LHCN-M2 (cell line): ENCODE measurements around the gene GALNT5. TPM values are rescaled to one million over a fixed set of nuclear protein-coding genes. Genes with fewer than 3 reads are reported as not detected.
"Not testable (repeated sequence)": the region's sequence is repeated elsewhere in the genome, so short reads cannot be mapped to it uniquely, and the experiment has no call there.

ENCODE experiments used
- DNase-seq: peaks from one replicate; pipeline ENCODE4 v3.0.0-alpha.2; 2012; ENCODE audit warnings: low read depth
- total RNA-seq: library from RNA; depleted of rRNA; stranded (reverse); fragments of >200 nt; gene quantifications from 2 replicates; pipeline ENCODE4 v1.2.3, GENCODE V29; 2014

GALNT5 gene
- total RNA-seq, 1 experiment from 2014 or later = 71.7 TPM

DNA sequence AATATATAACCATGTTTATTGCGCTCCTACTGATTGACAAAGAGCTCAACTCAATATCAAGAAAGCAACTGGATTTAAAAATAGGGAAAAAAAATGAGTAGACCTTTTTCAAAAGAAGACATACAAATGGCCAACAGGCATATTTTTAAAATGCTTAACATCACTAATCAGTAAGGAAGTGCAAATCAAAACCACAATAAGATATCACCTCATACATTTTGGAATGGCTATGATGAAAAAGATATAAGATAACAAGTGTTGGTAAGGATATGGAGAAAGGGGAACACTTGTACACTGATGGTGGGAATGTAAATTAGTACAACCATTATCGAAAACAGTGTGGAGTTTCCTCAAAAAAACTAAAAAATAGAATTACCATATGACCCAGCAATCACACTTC lies 5.6 kb upstream of the GALNT5 start:
- DNase-seq = no peak

DNA sequence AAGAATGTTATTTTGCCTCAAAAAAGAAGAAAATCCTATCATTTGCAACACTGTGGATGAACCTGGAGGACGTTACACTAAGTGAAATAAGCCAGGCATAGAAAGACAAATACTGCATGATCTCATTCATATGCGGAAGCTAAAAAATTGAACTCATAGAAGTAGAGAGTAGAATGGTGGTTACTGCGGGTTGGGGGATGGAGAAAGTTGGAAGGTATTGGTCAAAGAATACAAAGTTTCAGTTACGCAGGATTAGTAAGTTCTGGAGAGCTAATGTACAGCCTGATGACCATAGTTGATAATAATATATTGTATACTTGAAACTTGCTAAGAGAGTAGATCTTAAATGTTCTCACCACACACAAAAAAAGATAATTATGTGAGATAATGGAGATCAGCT lies 5.0 kb upstream of the GALNT5 start:
- DNase-seq = no peak

GRCh38 chr2:157254041-157254440 lies 3.5 kb upstream of the GALNT5 start:
- DNase-seq = peak; percentile 49

DNA sequence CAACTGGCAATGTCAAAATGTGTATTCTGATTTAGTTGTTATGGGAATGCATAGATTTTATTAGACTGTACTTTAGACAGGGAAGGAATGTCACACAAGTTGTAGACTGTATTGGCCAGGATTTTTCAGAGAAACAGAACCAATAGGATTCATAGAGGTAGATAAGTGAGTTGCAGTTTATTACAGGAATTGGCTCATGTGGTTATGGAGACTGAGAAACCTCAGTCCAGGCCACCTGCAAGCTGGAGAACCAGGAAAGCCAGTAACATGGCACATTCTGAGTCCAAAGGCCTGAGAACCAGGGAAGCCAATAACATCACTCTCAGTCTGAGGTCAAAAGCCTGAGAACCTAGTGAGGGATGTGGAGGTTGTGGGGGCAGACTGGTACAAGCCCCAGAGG lies 1.8 kb upstream of the GALNT5 start:
- DNase-seq = no peak

DNA sequence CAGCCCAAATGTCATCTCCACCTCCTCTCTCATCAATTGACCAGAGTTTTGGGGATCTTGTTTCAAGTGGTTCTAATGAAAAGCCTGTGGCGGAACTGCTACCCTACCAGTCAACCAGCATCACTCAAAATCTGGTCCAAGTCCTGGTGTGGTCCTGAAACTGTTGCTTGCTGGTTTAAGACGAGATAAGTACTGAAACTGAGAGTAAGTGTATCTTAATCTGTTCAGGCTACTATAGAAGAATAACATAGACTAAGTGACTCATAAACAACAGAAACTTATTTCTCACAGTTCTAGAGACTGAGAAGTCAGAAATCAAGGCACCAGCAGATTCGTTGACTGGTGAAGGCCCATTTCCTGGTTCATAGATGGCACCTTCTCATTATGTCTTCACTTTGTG lies 879 bp upstream of the GALNT5 start:
- DNase-seq = no peak

DNA sequence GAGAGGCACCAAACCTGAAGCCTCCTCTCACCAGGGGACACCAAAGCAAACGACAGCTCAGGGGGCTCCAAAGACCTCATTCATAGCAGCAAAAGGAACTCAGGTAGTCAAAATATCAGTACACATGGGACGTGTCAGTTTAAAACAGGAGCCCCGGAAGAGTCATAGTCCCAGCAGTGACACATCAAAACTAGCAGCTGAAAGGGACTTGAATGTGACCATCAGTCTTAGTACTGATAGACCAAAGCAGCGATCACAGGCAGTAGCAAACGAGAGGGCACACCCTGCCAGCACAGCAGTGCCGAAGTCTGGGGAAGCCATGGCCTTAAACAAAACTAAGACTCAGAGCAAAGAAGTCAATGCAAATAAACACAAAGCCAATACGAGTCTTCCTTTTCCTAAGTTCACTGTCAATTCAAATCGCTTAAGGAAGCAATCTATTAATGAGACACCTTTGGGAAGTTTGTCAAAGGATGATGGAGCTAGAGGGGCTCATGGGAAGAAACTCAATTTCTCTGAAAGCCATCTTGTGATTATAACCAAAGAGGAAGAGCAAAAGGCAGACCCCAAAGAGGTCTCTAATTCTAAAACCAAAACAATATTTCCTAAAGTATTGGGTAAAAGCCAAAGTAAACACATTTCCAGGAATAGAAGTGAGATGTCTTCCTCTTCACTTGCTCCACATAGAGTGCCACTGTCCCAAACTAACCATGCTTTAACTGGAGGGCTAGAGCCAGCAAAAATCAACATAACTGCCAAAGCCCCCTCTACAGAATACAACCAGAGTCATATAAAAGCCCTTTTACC lies 1.2 kb downstream of the GALNT5 start:
- DNase-seq = peak; percentile 35

- DNase-seq = no peak
These were observed 1.9 kb downstream of the GALNT5 start for GRCh38 chr2:157259386-157259785.

DNA sequence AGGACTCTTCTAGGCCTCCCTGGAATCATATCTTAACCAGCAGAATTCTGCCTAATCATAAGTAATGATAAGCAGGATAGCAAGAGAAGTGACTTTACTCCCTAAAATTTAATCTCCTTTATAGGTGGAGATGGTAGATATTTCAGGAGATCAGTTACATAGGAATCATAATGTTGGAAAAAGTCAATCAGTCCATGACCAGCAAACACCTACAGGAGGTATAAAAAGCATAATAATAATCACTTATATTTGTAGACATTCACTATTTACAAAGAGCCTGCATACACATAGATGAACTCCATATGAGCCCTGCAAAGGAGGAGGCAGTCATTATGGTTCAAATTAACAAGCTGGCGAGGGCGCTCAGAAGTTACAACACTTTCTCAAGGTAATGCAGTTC lies 2.5 kb downstream of the GALNT5 start:
- no peak for DNase-seq

GRCh38 chr2:157260533-157261198 lies 3.2 kb downstream of the GALNT5 start:
- no peak for DNase-seq

- DNase-seq = peak; percentile 80
These were observed 3.8 kb downstream of the GALNT5 start for GRCh38 chr2:157261199-157261782.

DNA sequence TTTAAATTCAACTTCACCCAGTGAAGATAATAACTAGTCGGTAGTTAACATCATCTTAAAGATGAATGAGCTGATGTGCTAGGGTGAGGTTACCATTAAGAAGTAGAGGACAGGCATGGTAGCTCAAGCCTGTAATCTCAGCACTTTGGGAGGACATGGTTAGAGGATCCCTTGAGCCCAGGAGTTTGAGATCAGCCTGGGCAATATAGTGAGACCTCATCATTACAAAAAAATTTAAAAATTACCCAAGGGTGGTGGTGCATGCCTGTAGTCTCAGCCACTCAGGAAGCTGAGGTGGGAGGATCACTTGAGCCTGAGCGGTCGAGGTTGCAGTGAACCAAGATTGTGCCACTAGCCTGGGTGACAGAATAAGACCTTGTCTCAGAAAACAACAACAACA lies 4.7 kb downstream of the GALNT5 start:
- no peak for DNase-seq

DNA sequence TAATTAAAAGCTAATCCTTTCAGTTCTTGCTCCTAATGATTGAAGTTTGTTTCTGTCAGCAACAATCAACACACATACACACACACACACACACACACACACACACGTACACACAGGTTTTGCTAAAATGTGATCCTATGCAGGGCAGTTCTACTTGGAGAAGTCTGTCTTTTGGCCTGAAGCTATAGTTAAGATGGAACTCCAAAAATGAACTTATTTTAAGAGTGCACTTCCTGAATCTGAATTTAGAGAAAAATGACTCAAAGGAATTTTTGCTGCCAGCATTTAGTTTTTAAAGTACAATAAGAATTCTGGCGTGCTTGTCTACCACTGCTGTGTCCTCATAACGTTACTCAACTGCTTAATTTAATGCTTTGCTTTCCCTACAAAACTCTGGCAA lies 6.6 kb downstream of the GALNT5 start:
- DNase-seq = peak; percentile 30

DNA sequence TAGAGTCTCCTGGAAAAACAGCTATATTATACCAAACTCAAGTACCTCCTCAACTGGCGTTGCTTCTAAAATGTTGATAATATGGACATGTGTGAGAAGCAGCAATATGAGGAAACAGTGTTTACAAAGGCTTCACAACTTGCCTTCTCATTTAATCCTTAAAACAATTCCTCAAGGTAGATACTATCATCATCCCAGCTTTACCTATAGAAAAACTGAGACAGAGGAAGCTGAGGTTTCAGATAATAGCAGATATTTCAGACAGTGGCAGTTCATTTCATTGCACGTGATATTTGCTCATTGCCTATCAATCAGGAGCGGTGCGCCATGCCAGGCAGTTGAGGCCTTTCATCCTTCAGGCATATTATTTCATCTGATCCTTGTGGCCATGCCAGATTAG lies 8.3 kb downstream of the GALNT5 start:
- no peak for DNase-seq

DNA sequence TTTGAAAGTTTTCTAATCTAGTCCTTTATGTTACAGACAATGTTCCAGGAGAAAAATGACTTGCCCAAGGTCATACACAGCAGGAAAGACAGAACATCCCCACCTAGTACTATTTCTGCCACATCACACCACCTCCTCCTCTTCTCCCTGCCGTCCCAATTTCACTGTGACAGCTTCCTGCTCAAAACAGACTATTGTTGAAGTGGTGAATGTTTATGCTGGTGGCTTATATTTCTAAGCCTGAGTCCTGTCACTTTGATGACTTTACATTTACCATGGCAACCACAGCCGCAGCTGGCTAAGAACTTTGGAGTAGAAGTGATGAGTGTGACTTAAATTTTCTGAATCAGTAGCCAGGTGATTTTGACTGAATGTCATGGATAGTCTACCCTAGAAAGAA lies 10.0 kb downstream of the GALNT5 start:
- no peak for DNase-seq

- DNase-seq = no peak
These were observed 11.6 kb downstream of the GALNT5 start for GRCh38 chr2:157269060-157269459.

DNA sequence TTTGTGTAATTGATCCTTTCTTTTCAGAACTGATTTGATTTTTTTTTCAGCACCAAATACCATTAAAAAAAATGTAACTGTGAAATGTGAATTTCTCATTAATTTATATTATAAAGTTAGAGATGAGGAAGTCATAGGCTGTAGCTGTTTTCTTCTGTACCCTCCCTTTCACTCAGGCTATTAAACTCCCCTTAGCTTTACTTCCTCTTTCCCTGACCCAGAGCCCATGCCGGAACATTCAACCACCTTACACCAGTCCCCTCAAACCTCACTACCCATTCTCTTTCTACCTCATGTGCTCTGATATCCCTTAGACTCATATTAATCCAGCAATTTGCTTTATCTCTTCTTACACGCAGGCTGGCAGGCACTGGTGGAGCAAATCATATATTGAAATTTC lies 12.4 kb downstream of the GALNT5 start:
- no peak for DNase-seq

GRCh38 chr2:157271590-157272203 lies 14.2 kb downstream of the GALNT5 start:
- no peak for DNase-seq

- not testable (repeated sequence) for DNase-seq
These were observed 21.8 kb downstream of the GALNT5 start for GRCh38 chr2:157279311-157279710.

DNA sequence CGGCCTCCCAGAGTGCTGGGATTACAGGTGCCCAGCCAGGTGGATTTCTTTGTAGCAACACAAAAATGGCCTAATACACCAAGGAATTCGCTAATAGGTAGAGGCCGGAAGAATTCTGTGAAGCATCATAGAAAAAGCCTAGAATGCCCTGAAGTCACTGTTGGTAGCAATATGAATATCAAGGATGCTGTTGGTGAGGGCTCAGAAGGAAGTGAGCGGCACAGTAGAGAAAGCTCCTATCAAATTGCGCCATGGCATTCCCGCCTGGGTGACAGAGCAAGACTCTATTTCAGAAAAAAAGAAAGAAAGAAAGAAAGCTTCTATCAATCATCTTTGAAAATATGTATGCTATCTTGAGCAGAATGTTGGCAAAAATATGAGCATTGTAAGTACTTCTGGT lies 23.8 kb downstream of the GALNT5 start:
- no peak for DNase-seq

DNA sequence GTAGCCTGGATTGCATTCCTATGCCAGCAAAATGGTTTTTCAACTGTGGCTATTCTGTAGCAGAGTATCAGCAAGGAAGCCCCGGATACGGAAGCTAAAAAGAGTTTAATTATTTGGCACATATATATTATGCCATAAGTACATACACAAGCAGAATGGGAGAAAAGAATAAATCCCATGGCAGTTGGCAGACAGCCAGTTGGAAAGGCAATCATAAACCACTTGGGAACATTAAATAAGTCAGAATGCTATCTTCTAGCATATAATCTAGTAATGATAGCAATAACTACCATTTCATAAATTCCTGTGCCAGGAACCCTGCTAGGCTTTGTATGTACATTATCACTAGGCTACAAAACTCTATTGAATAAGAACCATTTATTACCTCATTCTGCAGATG lies 26.0 kb downstream of the GALNT5 start:
- no peak for DNase-seq

GRCh38 chr2:157287160-157287559 lies 29.7 kb downstream of the GALNT5 start:
- no peak for DNase-seq

- no peak for DNase-seq
These were observed 33.0 kb downstream of the GALNT5 start for GRCh38 chr2:157290525-157290924.
